H1 (cell line): ENCODE measurements around the gene CEP70. TPM values are rescaled to one million over a fixed set of nuclear protein-coding genes. Genes with fewer than 3 reads are reported as not detected.

Experiments
- CTCF ChIA-PET: fragments of 300-600 bp; sonication (Branson Sonifier 250); formaldehyde crosslinking; loops from one replicate; lab custom pipeline; 2021; ENCODE audit not compliant: partially characterized antibody; lab: Charles Lee
- POLR2A ChIA-PET: fragments of 300-600 bp; sonication (Branson Sonifier 250); formaldehyde crosslinking; loops from one replicate; lab custom pipeline; 2021; ENCODE audit warnings: inconsistent platforms; ENCODE audit not compliant: partially characterized antibody; lab: Charles Lee
- DNase-seq, 2 experiments: peaks; one replicate each; pipeline versions ENCODE4 v3.0.0 to v3.0.0-alpha.2; 2010 to 2022; ENCODE audit warnings: low spot score in 2 of 2, low read depth in 1 of 2, mixed read lengths in 1 of 2
- FAIRE-seq: peaks from 2 replicates; lab custom pipeline; 2011; peaks lifted over from hg19 to GRCh38; lab: Jason Lieb, UNC
- H2AFZ ChIP-seq: 2 replicates; pipeline ENCODE4 v1.8.1; 2012; ENCODE audit warnings: low read length, inconsistent platforms
- H2AK5ac ChIP-seq: 2 replicates; pipeline ENCODE4 v1.6.1; 2013; ENCODE audit warnings: low read depth, low read length
- H2BK120ac ChIP-seq: replicated peaks from 2 replicates; pipeline ENCODE3; 2013; ENCODE audit warnings: low read depth, low read length, inconsistent platforms
- H2BK12ac ChIP-seq: 2 replicates; pipeline ENCODE4 v1.6.1; 2013; ENCODE audit warnings: low read depth, low read length
- H2BK15ac ChIP-seq: 2 replicates; pipeline ENCODE4 v1.6.1; 2013; ENCODE audit warnings: low read length
- H2BK20ac ChIP-seq: 2 replicates; pipeline ENCODE4 v1.6.1; 2013; ENCODE audit warnings: low read length
- H2BK5ac ChIP-seq: 2 replicates; pipeline ENCODE4 v1.6.1; 2013; ENCODE audit warnings: low read depth, low read length
- H3K14ac ChIP-seq: 2 replicates; pipeline ENCODE4 v1.6.1; 2013; ENCODE audit warnings: inconsistent platforms; ENCODE audit not compliant: insufficient read length
- H3K18ac ChIP-seq: 2 replicates; pipeline ENCODE4 v1.6.1; 2013; ENCODE audit warnings: low read length; ENCODE audit errors: extremely low read depth
- H3K23ac ChIP-seq: 2 replicates; pipeline ENCODE4 v1.6.1; 2013; ENCODE audit warnings: inconsistent platforms; ENCODE audit not compliant: insufficient read length
- H3K23me2 ChIP-seq: 2 replicates; pipeline ENCODE4 v1.6.1; 2013; ENCODE audit warnings: low read depth, low read length
- H3K27ac ChIP-seq: 2 replicates; pipeline ENCODE4 v1.6.1; 2011; ENCODE audit warnings: low read depth, low read length, inconsistent platforms
- H3K27me3 ChIP-seq, 4 experiments: replicated peaks in 1 of 4; 1 replicate in 1 of 4; 2 replicates in 3 of 4; pipeline versions ENCODE4 v1.6.1 to v1.8.1; 2011 to 2013; ENCODE audit warnings: low read length in 3 of 4, mild to moderate bottlenecking in 3 of 4, inconsistent platforms in 2 of 4, mixed read lengths in 2 of 4, moderate library complexity in 1 of 4; ENCODE audit not compliant: control insufficient read depth in 3 of 4, insufficient read depth in 3 of 4; ENCODE audit errors: extremely low read depth in 1 of 4
- H3K36me3 ChIP-seq, 4 experiments: 2 replicates each; pipeline versions ENCODE4 v1.6.1 to v1.8.1; 2011 to 2013; ENCODE audit warnings: mild to moderate bottlenecking in 4 of 4, low read length in 3 of 4, moderate library complexity in 2 of 4, control low read depth in 1 of 4, inconsistent platforms in 1 of 4; ENCODE audit not compliant: insufficient read depth in 4 of 4, control insufficient read depth in 2 of 4
- H3K4ac ChIP-seq: replicated peaks from 2 replicates; pipeline ENCODE3; 2013; ENCODE audit warnings: low read length, low read depth, mixed read lengths, inconsistent platforms; ENCODE audit not compliant: insufficient read length
- H3K4me1 ChIP-seq, 4 experiments: replicated peaks in 1 of 4; 1 replicate in 1 of 4; 2 replicates in 3 of 4; pipeline versions ENCODE4 v1.6.1 to v1.8.1; 2011 to 2013; ENCODE audit warnings: low read length in 3 of 4, inconsistent platforms in 2 of 4, mixed read lengths in 1 of 4; ENCODE audit not compliant: insufficient read depth in 4 of 4, control insufficient read depth in 3 of 4
- H3K4me2 ChIP-seq, 2 experiments: 2 replicates each; pipeline versions ENCODE4 v1.6.1 to v1.8.1; 2011 to 2013; ENCODE audit warnings: low read depth in 2 of 2, low read length in 2 of 2, control low read depth in 1 of 2, inconsistent platforms in 1 of 2, mild to moderate bottlenecking in 1 of 2; ENCODE audit not compliant: insufficient read depth in 1 of 2
- H3K4me3 ChIP-seq, 4 experiments: fragments of 200-600, 300-600 bp in 1 of 4; sonication (generic), shearing (Covaris generic), sonication (Bioruptor Twin) in 1 of 4; 2 replicates each; pipeline versions ENCODE4 v1.5.1 to v1.8.1; 2011 to 2016; ENCODE audit warnings: low read length in 4 of 4, low read depth in 3 of 4, control low read depth in 2 of 4, inconsistent platforms in 2 of 4, mild to moderate bottlenecking in 2 of 4, mixed read lengths in 1 of 4, moderate library complexity in 1 of 4; ENCODE audit not compliant: insufficient read depth in 2 of 4; ENCODE audit errors: extremely low read depth in 1 of 4
- H3K56ac ChIP-seq: replicated peaks from 2 replicates; pipeline ENCODE3; 2013; ENCODE audit warnings: low read depth, mild to moderate bottlenecking, mixed read lengths, low read length, inconsistent platforms; ENCODE audit not compliant: insufficient read length
- H3K79me1 ChIP-seq: 2 replicates; pipeline ENCODE4 v1.6.1; 2013; ENCODE audit warnings: low read depth, low read length, control low read depth
- H3K79me2 ChIP-seq, 2 experiments: 2 replicates each; pipeline versions ENCODE4 v1.6.1 to v1.8.1; 2012 to 2013; ENCODE audit warnings: low read length in 2 of 2, mild to moderate bottlenecking in 2 of 2, inconsistent platforms in 1 of 2; ENCODE audit not compliant: insufficient read depth in 2 of 2, control insufficient read depth in 1 of 2
- H3K9ac ChIP-seq, 4 experiments: replicated peaks in 1 of 4; 1 replicate in 1 of 4; 2 replicates in 3 of 4; pipeline versions ENCODE4 v1.6.1 to v1.8.1; 2011 to 2013; ENCODE audit warnings: low read depth in 3 of 4, low read length in 3 of 4, control low read depth in 2 of 4, mild to moderate bottlenecking in 2 of 4, moderate library complexity in 2 of 4, inconsistent platforms in 1 of 4; ENCODE audit errors: extremely low read depth in 1 of 4
- H3K9me3 ChIP-seq, 2 experiments: 2 replicates each; pipeline versions ENCODE4 v1.6.1 to v1.8.1; 2012 to 2013; ENCODE audit warnings: mild to moderate bottlenecking in 2 of 2, moderate library complexity in 2 of 2, control low read depth in 1 of 2, inconsistent platforms in 1 of 2, low read depth in 1 of 2, low read length in 1 of 2, mixed read lengths in 1 of 2; ENCODE audit not compliant: insufficient read depth in 2 of 2
- H4K20me1 ChIP-seq, 2 experiments: replicated peaks in 1 of 2; 2 replicates each; pipeline versions ENCODE3 to v1.8.1; 2011 to 2013; ENCODE audit warnings: inconsistent platforms in 2 of 2, low read length in 2 of 2, mild to moderate bottlenecking in 1 of 2; ENCODE audit not compliant: insufficient read depth in 2 of 2, control insufficient read depth in 1 of 2
- H4K5ac ChIP-seq: 2 replicates; pipeline ENCODE4 v1.6.1; 2013; ENCODE audit warnings: low read length, low read depth, mixed read lengths, inconsistent platforms; ENCODE audit not compliant: insufficient read length
- H4K8ac ChIP-seq: 2 replicates; pipeline ENCODE4 v1.8.0; 2013; ENCODE audit warnings: mild to moderate bottlenecking, moderate library complexity, low read length, inconsistent platforms; ENCODE audit not compliant: insufficient read depth; ENCODE audit errors: extremely low read depth
- H4K91ac ChIP-seq: replicated peaks from 2 replicates; pipeline ENCODE3; 2013; ENCODE audit warnings: low read length, mixed read lengths, inconsistent platforms; ENCODE audit not compliant: insufficient read length
- BRCA1 ChIP-seq: IDR thresholded peaks from 2 replicates; pipeline ENCODE4 v1.6.1; 2012; ENCODE audit warnings: low read depth, low read length, improper control_type of control experiment
- EGR1 ChIP-seq: IDR thresholded peaks from 2 replicates; pipeline ENCODE4 v1.6.1; 2011; ENCODE audit warnings: low read depth, low read length, borderline replicate concordance
- EP300 ChIP-seq, 2 experiments: IDR thresholded peaks; 1 replicate in 1 of 2; 2 replicates in 1 of 2; pipeline ENCODE4 v1.6.1; 2011 to 2012; ENCODE audit warnings: low read depth in 2 of 2, low read length in 2 of 2, mild to moderate bottlenecking in 2 of 2, borderline replicate concordance in 1 of 2, inconsistent platforms in 1 of 2, moderate library complexity in 1 of 2
- GABPA ChIP-seq: IDR thresholded peaks from 2 replicates; pipeline ENCODE4 v1.6.1; 2011; ENCODE audit warnings: mild to moderate bottlenecking, low read length, moderate library complexity, borderline replicate concordance; ENCODE audit not compliant: insufficient read depth
- HDAC6 ChIP-seq: IDR thresholded peaks from one replicate; pipeline ENCODE4 v1.7.1; 2012; ENCODE audit warnings: low read depth, mild to moderate bottlenecking, inconsistent platforms, low read length, moderate library complexity
- TEAD4 ChIP-seq: IDR thresholded peaks from 2 replicates; pipeline ENCODE4 v1.6.1; 2012; ENCODE audit warnings: low read depth, low read length, inconsistent platforms, mixed read lengths
- WGBS, 2 experiments: shearing (Covaris generic) in 1 of 2; methylation state at CpG; one replicate each; pipeline versions ENCODE4 v1.1.6 to v1.1.7; 2013 to 2015; ENCODE audit warnings: low lambda C conversion rate in 2 of 2, mixed read lengths in 2 of 2, inconsistent platforms in 1 of 2, low coverage in 1 of 2, missing lambda C conversion rate in 1 of 2; ENCODE audit not compliant: insufficient replicate concordance in 2 of 2, insufficient coverage in 1 of 2, insufficient read length in 1 of 2; ENCODE audit errors: extremely low coverage in 1 of 2, missing lambda C conversion rate in 1 of 2; 5-methylcytosine and 5-hydroxymethylcytosine counted together
- polyA plus RNA-seq, 7 experiments: library from polyadenylated mRNA; depleted of rRNA in 3 of 7; stranded (reverse) in 5 of 7; unstranded in 2 of 7; fragments of >200 nt in 5 of 7; fragments of 200-250 nt in 2 of 7; gene quantifications; 1 replicate in 5 of 7; 2 replicates in 1 of 7; 4 replicates in 1 of 7; pipeline versions ENCODE4 v1.2.1 to v1.2.3, GENCODE V29; 2011 to 2013; ENCODE audit warnings: missing spikeins in 2 of 7, mixed read lengths in 2 of 7
- total RNA-seq: library from RNA; stranded (reverse); fragmentation: NEBNext Ultra II Directional; extraction: Animal tissue kit (Norgen Biotek cat#: 25700); gene quantifications from 2 replicates; pipeline ENCODE4 v1.2.1, GENCODE V29; 2021
- TF ChIP-seq, protein P1 (sequence below): IDR thresholded peaks from 2 replicates; pipeline ENCODE4 v1.6.1; 2011; ENCODE audit warnings: low read length, improper control_type of control experiment
- TF ChIP-seq, protein P2 (sequence below): IDR thresholded peaks from 2 replicates; pipeline ENCODE4 v1.6.1; 2012; ENCODE audit warnings: inconsistent platforms

Gene CEP70
- total and polyA plus RNA-seq, 2 of the 8 experiments (the other 6 are each of a cell fraction or from before 2014, with no cell fraction given) = 3.9 to 26.2 TPM

DNA sequence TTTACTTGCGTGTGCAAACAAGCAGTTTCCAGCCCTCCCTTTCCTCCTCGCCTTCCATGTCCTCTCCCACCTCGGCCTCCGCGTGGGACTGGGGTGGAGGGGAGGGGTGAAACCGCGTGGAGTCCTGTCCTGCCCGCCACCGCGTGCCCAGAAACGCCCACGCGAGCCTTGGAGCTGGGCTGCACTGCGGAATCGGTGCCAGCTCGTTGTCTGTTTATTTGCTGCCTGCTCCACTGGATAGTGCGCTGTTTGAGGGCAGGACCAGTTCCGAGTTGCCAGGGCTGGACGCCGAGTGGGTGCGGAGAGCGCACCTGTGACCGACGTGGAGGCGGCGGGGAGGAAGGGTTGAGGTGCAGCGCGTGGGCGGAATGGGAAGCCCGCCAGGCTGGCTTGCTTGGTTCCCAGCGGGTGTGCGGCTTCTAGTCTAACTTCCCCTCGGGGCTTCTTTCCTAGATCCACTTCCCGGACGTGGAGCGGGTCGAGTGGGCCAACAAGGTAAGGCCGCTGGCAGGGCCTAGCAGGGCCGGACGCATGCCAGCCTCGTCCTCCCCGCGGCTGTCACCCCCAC is 142.4 kb downstream of the CEP70 start:
- H2BK20ac ChIP-seq = 0 out of 2 replicates have a peak overlapping the region, but pooled peaks have one; percentile 80
- H3K4me2 ChIP-seq = no peak overlapping the region
- peak overlapping the region; percentile 91 for H3K4ac ChIP-seq
- peaks cover 0 to 2% of the 10 kb centered on the region in 2 experiments for H4K20me1 ChIP-seq
- H3K4me1 ChIP-seq = peaks cover 0 to 10% (median 5%) of the 10 kb centered on the region in 4 experiments; a peak in 5 of 7 replicates
- H3K9me3 ChIP-seq = peaks cover 0 to 3% of the 10 kb centered on the region in 2 experiments; a peak in 2 of 4 replicates
- H3K36me3 ChIP-seq = no peaks in the 10 kb centered on the region
- no peak overlapping the region for H2AFZ ChIP-seq
- FAIRE-seq (no peak), DNase-seq (no peak)
- no peak overlapping the region for H4K8ac ChIP-seq
- no peak overlapping the region for H3K14ac ChIP-seq
- no peak overlapping the region for H3K4me3 ChIP-seq
- no peak overlapping the region for H2BK15ac ChIP-seq
- H2BK12ac ChIP-seq = no peak overlapping the region
- H3K23me2 ChIP-seq = no peaks in the 10 kb centered on the region; the same call in 1 of the 2 replicates
- no peak overlapping the region for H3K23ac ChIP-seq
- H3K27me3 ChIP-seq = no peaks in the 10 kb centered on the region
- H2AK5ac ChIP-seq = peak overlapping the region; percentile 48; the same call in 1 of the 2 replicates
- no peak overlapping the region for H2BK120ac ChIP-seq
- ChIA-PET POLR2A (interaction anchor here (1.3 kb wide), 2 partner anchors 9 to 23 kb away, joined by 3 to 4 read pairs; no protein-coding TSS in a partner anchor), CTCF (interaction anchor here (0.5 to 2.8 kb wide), 9 partner anchors 8 to 62 kb away, joined by 3 to 10 read pairs (median 4); partner anchors contain the start of gene ESYT3)
- H3K56ac ChIP-seq = no peak overlapping the region
- TF ChIP-seq TEAD4 (no peak), GABPA (no peak), BRCA1 (no peak), EGR1 (peak; percentile 42; the same call in 1 of the 2 replicates), EP300 (IDR thresholded peaks at IDR 0.05; ENCODE audit: borderline replicate concordance in 1 of 2, low read depth in 2 of 2, low read length in 2 of 2) (no peak), HDAC6 (no peak)
- TF ChIP-seq, protein P1, sequence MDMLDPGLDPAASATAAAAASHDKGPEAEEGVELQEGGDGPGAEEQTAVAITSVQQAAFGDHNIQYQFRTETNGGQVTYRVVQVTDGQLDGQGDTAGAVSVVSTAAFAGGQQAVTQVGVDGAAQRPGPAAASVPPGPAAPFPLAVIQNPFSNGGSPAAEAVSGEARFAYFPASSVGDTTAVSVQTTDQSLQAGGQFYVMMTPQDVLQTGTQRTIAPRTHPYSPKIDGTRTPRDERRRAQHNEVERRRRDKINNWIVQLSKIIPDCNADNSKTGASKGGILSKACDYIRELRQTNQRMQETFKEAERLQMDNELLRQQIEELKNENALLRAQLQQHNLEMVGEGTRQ = no peak
- TF ChIP-seq, protein P2, sequence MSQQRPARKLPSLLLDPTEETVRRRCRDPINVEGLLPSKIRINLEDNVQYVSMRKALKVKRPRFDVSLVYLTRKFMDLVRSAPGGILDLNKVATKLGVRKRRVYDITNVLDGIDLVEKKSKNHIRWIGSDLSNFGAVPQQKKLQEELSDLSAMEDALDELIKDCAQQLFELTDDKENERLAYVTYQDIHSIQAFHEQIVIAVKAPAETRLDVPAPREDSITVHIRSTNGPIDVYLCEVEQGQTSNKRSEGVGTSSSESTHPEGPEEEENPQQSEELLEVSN = 0 out of 2 replicates have a peak, but pooled peaks have one; percentile 15
- WGBS, 2 experiments = 89% methylated on average over 38 of the region's 43 CpGs; no CpG with 5 or more reads in 1 of the 2 experiments
- no peak overlapping the region for H4K5ac ChIP-seq
- H3K9ac ChIP-seq = no peak overlapping the region
- H3K27ac ChIP-seq = no peak overlapping the region
- H4K91ac ChIP-seq = peak overlapping the region; percentile 54
- peak overlapping the region; percentile 81; the same call in 1 of the 2 replicates for H2BK5ac ChIP-seq
- no peaks in the 10 kb centered on the region for H3K79me1 ChIP-seq
- no peaks in the 10 kb centered on the region for H3K79me2 ChIP-seq
- peak overlapping the region; percentile 48; the same call in 1 of the 2 replicates for H3K18ac ChIP-seq
